ENCODE measurements around the gene CYBA. TPM values are rescaled to one million over a fixed set of nuclear protein-coding genes. Genes with fewer than 3 reads are reported as not detected.

The CYBA gene
- polyA plus RNA-seq, 3 donors = 1,168 to 2,376 (median 2,092) TPM

- no peak for TF ChIP-seq CTCF (IDR thresholded peaks at IDR 0.05)
- H3K27me3 ChIP-seq (ENCODE audit: control insufficient read depth in 2 of 2, insufficient read depth in 2 of 2, low read length in 2 of 2) = no peaks in the 10 kb centered on the region
- peaks cover 7% of the 10 kb centered on the region for H4K20me1 ChIP-seq (ENCODE audit: insufficient read depth, low read length)
- Mint-ChIP-seq H3K4me1 (peaks cover 27% of the 10 kb centered on the region), H3K9me3 (no peaks in the 10 kb centered on the region), H3K36me3 (peaks cover 35 to 62% of the 10 kb centered on the region in 2 donors), H3K4me3 (no peak overlapping the region), H3K27ac (no peak overlapping the region), H3K27me3 (ENCODE audit: low read depth in 3 of 3) (no peaks in the 10 kb centered on the region)
- no peak overlapping the region for H3K4me2 ChIP-seq (replicated peaks; ENCODE audit: extremely low read depth, low read length, poor library complexity, severe bottlenecking)
- intact Hi-C loops (cut with micrococcal nuclease) = loop anchor here in 1 of 2 donors (2.0 kb wide), 1 partner anchor 13 kb away; no protein-coding TSS in a partner anchor
- DNase-seq = no peak
- peaks cover 38% of the 10 kb centered on the region in 2 donors for H3K36me3 ChIP-seq (replicated peaks in 1 of 2; ENCODE audit: control insufficient read depth in 1 of 2, insufficient read depth in 2 of 2, low read length in 2 of 2)
- no peak overlapping the region for H2AFZ ChIP-seq (ENCODE audit: insufficient read depth, low read depth, low read length, poor library complexity, severe bottlenecking)
- H3K9ac ChIP-seq (ENCODE audit: insufficient read depth, low read length, poor library complexity, severe bottlenecking) = no peak overlapping the region
- WGBS (ENCODE audit: insufficient coverage) = 78% methylated on average over 9 of the region's 13 CpGs
- H3K4me3 ChIP-seq (replicated peaks in 1 of 3; ENCODE audit: low read depth in 2 of 3, low read length in 3 of 3) = no peak overlapping the region
- H3K27ac ChIP-seq (ENCODE audit: low read depth in 1 of 2, low read length in 2 of 2) = no peak overlapping the region
- H3K9me3 ChIP-seq (replicated peaks in 1 of 2; ENCODE audit: control insufficient read depth in 1 of 2, insufficient read depth in 1 of 2, low read length in 2 of 2) = no peaks in the 10 kb centered on the region
- H3K4me1 ChIP-seq (ENCODE audit: control insufficient read depth in 1 of 2, insufficient read depth in 2 of 2, low read length in 2 of 2) = peaks cover 29 to 31% of the 10 kb centered on the region in 2 donors
- peaks cover 4% of the 10 kb centered on the region for H3K79me2 ChIP-seq (ENCODE audit: insufficient read depth, low read length)
Measured at GRCh38 chr16:88677721-88678120, 26.9 kb upstream of the CYBA start.

GRCh38 chr16:88676502-88677242 is 25.8 kb upstream of the CYBA start:
- H3K27me3 ChIP-seq (ENCODE audit: control insufficient read depth in 2 of 2, insufficient read depth in 2 of 2, low read length in 2 of 2) = no peaks in the 10 kb centered on the region
- Mint-ChIP-seq H3K4me1 (peaks cover 16% of the 10 kb centered on the region), H3K36me3 (peaks cover 32 to 62% of the 10 kb centered on the region in 2 donors), H3K4me3 (no peak overlapping the region), H3K27ac (no peak overlapping the region), H3K27me3 (ENCODE audit: low read depth in 3 of 3) (no peaks in the 10 kb centered on the region), H3K9me3 (no peaks in the 10 kb centered on the region)
- peaks cover 7% of the 10 kb centered on the region for H4K20me1 ChIP-seq (ENCODE audit: insufficient read depth, low read length)
- peaks cover 18 to 20% of the 10 kb centered on the region in 2 donors for H3K4me1 ChIP-seq (ENCODE audit: control insufficient read depth in 1 of 2, insufficient read depth in 2 of 2, low read length in 2 of 2)
- no peak overlapping the region for H2AFZ ChIP-seq (ENCODE audit: insufficient read depth, low read depth, low read length, poor library complexity, severe bottlenecking)
- no peak overlapping the region for H3K4me2 ChIP-seq (replicated peaks; ENCODE audit: extremely low read depth, low read length, poor library complexity, severe bottlenecking)
- no peaks in the 10 kb centered on the region for H3K9me3 ChIP-seq (replicated peaks in 1 of 2; ENCODE audit: control insufficient read depth in 1 of 2, insufficient read depth in 1 of 2, low read length in 2 of 2)
- H3K4me3 ChIP-seq (replicated peaks in 1 of 3; ENCODE audit: low read depth in 2 of 3, low read length in 3 of 3) = no peak overlapping the region
- peaks cover 38% of the 10 kb centered on the region in 2 donors for H3K36me3 ChIP-seq (replicated peaks in 1 of 2; ENCODE audit: control insufficient read depth in 1 of 2, insufficient read depth in 2 of 2, low read length in 2 of 2)
- no peak overlapping the region for H3K9ac ChIP-seq (ENCODE audit: insufficient read depth, low read length, poor library complexity, severe bottlenecking)
- DNase-seq = no peak
- TF ChIP-seq CTCF (IDR thresholded peaks at IDR 0.05) = no peak
- intact Hi-C loops (cut with micrococcal nuclease) = no loop called here
- no peak overlapping the region for H3K27ac ChIP-seq (ENCODE audit: low read depth in 1 of 2, low read length in 2 of 2)
- no peaks in the 10 kb centered on the region for H3K79me2 ChIP-seq (ENCODE audit: insufficient read depth, low read length)
- 95% methylated on average over 19 of the region's 22 CpGs for WGBS (ENCODE audit: insufficient coverage)

Measured in CD14-positive monocyte (primary cell).